ENCODE measurements around the gene AGBL4.

DNA sequence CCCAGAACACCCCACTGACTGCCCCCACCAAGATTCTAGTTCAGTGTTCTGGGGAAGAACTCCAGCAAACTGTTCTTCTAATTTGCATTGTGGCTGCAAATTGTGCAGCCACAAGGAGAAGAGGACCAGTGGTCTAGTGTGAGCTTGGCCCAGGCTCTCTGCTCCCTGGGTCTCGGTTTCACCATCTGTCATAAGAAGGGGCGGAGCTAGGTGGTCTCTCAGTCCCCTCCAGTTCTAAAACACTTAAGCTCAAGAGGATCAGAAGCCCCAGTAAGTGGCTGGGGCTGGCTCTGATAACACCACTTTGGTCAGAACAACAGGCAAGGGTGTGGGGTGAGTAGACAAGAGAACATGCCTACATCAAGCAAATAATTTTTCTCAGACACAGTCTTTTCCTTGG lies 1346.9 kb downstream of the AGBL4 start:
- TF ChIP-seq, protein P1, sequence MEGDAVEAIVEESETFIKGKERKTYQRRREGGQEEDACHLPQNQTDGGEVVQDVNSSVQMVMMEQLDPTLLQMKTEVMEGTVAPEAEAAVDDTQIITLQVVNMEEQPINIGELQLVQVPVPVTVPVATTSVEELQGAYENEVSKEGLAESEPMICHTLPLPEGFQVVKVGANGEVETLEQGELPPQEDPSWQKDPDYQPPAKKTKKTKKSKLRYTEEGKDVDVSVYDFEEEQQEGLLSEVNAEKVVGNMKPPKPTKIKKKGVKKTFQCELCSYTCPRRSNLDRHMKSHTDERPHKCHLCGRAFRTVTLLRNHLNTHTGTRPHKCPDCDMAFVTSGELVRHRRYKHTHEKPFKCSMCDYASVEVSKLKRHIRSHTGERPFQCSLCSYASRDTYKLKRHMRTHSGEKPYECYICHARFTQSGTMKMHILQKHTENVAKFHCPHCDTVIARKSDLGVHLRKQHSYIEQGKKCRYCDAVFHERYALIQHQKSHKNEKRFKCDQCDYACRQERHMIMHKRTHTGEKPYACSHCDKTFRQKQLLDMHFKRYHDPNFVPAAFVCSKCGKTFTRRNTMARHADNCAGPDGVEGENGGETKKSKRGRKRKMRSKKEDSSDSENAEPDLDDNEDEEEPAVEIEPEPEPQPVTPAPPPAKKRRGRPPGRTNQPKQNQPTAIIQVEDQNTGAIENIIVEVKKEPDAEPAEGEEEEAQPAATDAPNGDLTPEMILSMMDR (IDR thresholded peaks at IDR 0.05 in 2 of 3, conservative IDR thresholded peaks at IDR 0.05 in 1 of 3; ENCODE audit: borderline replicate concordance in 1 of 3, insufficient read depth in 1 of 3, low read depth in 2 of 3, low read length in 2 of 3), result no peak
- no peak for TF ChIP-seq EZH2 (IDR thresholded peaks at IDR 0.05)
- TF ChIP-seq POLR2A (IDR thresholded peaks at IDR 0.05; ENCODE audit: borderline replicate concordance, extremely low read depth, insufficient read depth, insufficient read length), result no peak
- TF ChIP-seq, protein P2, sequence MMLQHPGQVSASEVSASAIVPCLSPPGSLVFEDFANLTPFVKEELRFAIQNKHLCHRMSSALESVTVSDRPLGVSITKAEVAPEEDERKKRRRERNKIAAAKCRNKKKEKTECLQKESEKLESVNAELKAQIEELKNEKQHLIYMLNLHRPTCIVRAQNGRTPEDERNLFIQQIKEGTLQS (IDR thresholded peaks at IDR 0.05), result no peak
- TF ChIP-seq JUND (IDR thresholded peaks at IDR 0.05), result no peak
- TF ChIP-seq, protein P3, sequence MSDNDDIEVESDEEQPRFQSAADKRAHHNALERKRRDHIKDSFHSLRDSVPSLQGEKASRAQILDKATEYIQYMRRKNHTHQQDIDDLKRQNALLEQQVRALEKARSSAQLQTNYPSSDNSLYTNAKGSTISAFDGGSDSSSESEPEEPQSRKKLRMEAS (IDR thresholded peaks at IDR 0.05), result no peak
- no peak for TF ChIP-seq SIN3A (IDR thresholded peaks at IDR 0.05; ENCODE audit: low read depth)
- TF ChIP-seq ZNF274 (IDR thresholded peaks at IDR 0.05; ENCODE audit: low read depth, low read length), result no peak
- TF ChIP-seq EGR1 (IDR thresholded peaks at IDR 0.05; ENCODE audit: low read depth), result no peak
- no peak for TF ChIP-seq FOSL1 (IDR thresholded peaks at IDR 0.05; ENCODE audit: low read depth)

Measured in HCT116 (cell line).